ENCODE data around the gene TMEM237.

GRCh38 chr2:201630577-201630976, 12.7 kb downstream of the TMEM237 start:
- TF ChIP-seq GATA3 (IDR thresholded peaks at IDR 0.05; ENCODE audit: low read depth, low read length) (no peak), GATA2 (IDR thresholded peaks at IDR 0.05; ENCODE audit: low read depth, low read length) (no peak)

Measured in SH-SY5Y (cell line).